ENCODE data around the gene STAT3.
A peak's percentile ranks its signal among the peaks of the same experiment; 100 is the strongest.

STAT3 gene

GRCh38 chr17:42287977-42288802 lies 100.1 kb downstream of the STAT3 start, which contains the start of gene STAT5A:
Gene STAT5A, plus strand, starts transcription at chr17:42288498. Its CDS starts 914 bp downstream, at chr17:42289412.
- no peak for TF ChIP-seq CTCF (conservative IDR thresholded peaks at IDR 0.05; ENCODE audit: low read depth, low read length)
- DNase-seq (ENCODE audit: low read depth) = peak; percentile 89
- H3K4me3 ChIP-seq (ENCODE audit: low read depth, low read length) = peak within 1 kb of the TSS; percentile 56

- H3K4me3 ChIP-seq (ENCODE audit: low read depth, low read length) = peak overlapping the region; percentile 56
- TF ChIP-seq CTCF (conservative IDR thresholded peaks at IDR 0.05; ENCODE audit: low read depth, low read length) = no peak
- DNase-seq (ENCODE audit: low read depth) = no peak
Observed at GRCh38 chr17:42287305-42287976, 100.8 kb downstream of the STAT3 start.

GRCh38 chr17:42286411-42287221 lies 101.6 kb downstream of the STAT3 start:
- H3K4me3 ChIP-seq (ENCODE audit: low read depth, low read length) = no peak overlapping the region
- no peak for TF ChIP-seq CTCF (conservative IDR thresholded peaks at IDR 0.05; ENCODE audit: low read depth, low read length)
- no peak for DNase-seq (ENCODE audit: low read depth)

GRCh38 chr17:42285346-42286050 lies 102.7 kb downstream of the STAT3 start:
- no peak for TF ChIP-seq CTCF (conservative IDR thresholded peaks at IDR 0.05; ENCODE audit: low read depth, low read length)
- H3K4me3 ChIP-seq (ENCODE audit: low read depth, low read length) = no peak overlapping the region
- no peak for DNase-seq (ENCODE audit: low read depth)

- no peak for DNase-seq (ENCODE audit: low read depth)
Observed at GRCh38 chr17:42284566-42284965, 103.7 kb downstream of the STAT3 start.

More at GRCh38 chr17:42284566-42284965, 103.7 kb downstream of the STAT3 start:
- no peak overlapping the region for H3K4me3 ChIP-seq (ENCODE audit: low read depth, low read length)
- TF ChIP-seq CTCF (conservative IDR thresholded peaks at IDR 0.05; ENCODE audit: low read depth, low read length) = no peak

Data from choroid plexus epithelial cell (primary cell).